SK-N-SH (cell line): ENCODE data around the gene WDR7. TPM values are rescaled to one million over a fixed set of nuclear protein-coding genes. Genes with fewer than 3 reads are reported as not detected.

Source experiments
- CTCF ChIA-PET: fragments of 300-600, 350-600 bp; formaldehyde crosslinking; extraction: SDS; loops from one replicate; lab custom pipeline; 2021; lab: Yijun Ruan, JAX
- POLR2A ChIA-PET: fragments of 350-600 bp; sonication (Branson Sonifier 250); formaldehyde crosslinking; extraction: SDS; loops from one replicate; lab custom pipeline; 2020; ENCODE audit warnings: antibody characterized with exemption, inconsistent platforms; lab: Yijun Ruan, JAX
- DNase-seq: peaks from one replicate; pipeline ENCODE4 v3.0.0; 2012
- H2AFZ ChIP-seq: fragments of 200-600 bp; sonication (generic); 2 replicates; pipeline ENCODE4 v1.8.1; 2016; ENCODE audit warnings: antibody characterized with exemption, mild to moderate bottlenecking, low read depth
- H3F3A ChIP-seq: fragments of 200-600 bp; sonication (generic); replicated peaks from 2 replicates; pipeline ENCODE3; 2016; ENCODE audit warnings: antibody characterized with exemption, mild to moderate bottlenecking; ENCODE audit not compliant: insufficient read depth
- H3K27ac ChIP-seq, 2 experiments: fragments of 200-500 bp in 1 of 2; fragments of 200-600 bp in 1 of 2; sonication (Bioruptor generic) in 1 of 2; sonication (generic), shearing (Covaris generic) in 1 of 2; 2 replicates each; pipeline versions ENCODE4 v1.5.1 to v1.6.1; 2014 to 2016; ENCODE audit warnings: low read depth in 2 of 2, inconsistent platforms in 1 of 2, low read length in 1 of 2, mild to moderate bottlenecking in 1 of 2, mixed read lengths in 1 of 2
- H3K27me3 ChIP-seq: fragments of 200-600 bp; sonication (generic), shearing (Covaris generic); 2 replicates; pipeline ENCODE4 v1.6.1; 2016; ENCODE audit warnings: mixed run types; ENCODE audit not compliant: insufficient read depth
- H3K36me3 ChIP-seq, 2 experiments: fragments of 200-500 bp in 1 of 2; fragments of 200-600 bp in 1 of 2; sonication (Bioruptor generic) in 1 of 2; sonication (generic) in 1 of 2; replicated peaks in 1 of 2; 2 replicates each; pipeline versions ENCODE3 to v1.5.1; 2014 to 2016; ENCODE audit warnings: low read length in 1 of 2, mild to moderate bottlenecking in 1 of 2; ENCODE audit not compliant: insufficient read depth in 2 of 2, control insufficient read depth in 1 of 2
- H3K4me1 ChIP-seq, 2 experiments: fragments of 200-500 bp in 1 of 2; fragments of 200-600 bp in 1 of 2; sonication (Bioruptor generic) in 1 of 2; sonication (generic), shearing (Covaris generic) in 1 of 2; 2 replicates each; pipeline versions ENCODE4 v1.5.1 to v1.6.1; 2014 to 2016; ENCODE audit warnings: low read depth in 1 of 2, low read length in 1 of 2, mixed run types in 1 of 2; ENCODE audit not compliant: insufficient read depth in 2 of 2, control insufficient read depth in 1 of 2
- H3K4me2 ChIP-seq: fragments of 200-600 bp; sonication (generic), shearing (Covaris generic); 2 replicates; pipeline ENCODE4 v1.6.1; 2017; ENCODE audit warnings: mixed run types
- H3K4me3 ChIP-seq, 2 experiments: fragments of 200-500 bp in 1 of 2; fragments of 200-600 bp in 1 of 2; sonication (Bioruptor generic) in 1 of 2; sonication (generic), shearing (Covaris generic) in 1 of 2; 2 replicates each; pipeline versions ENCODE4 v1.5.1 to v1.8.1; 2014 to 2016; ENCODE audit warnings: low read depth in 2 of 2, inconsistent platforms in 1 of 2, low read length in 1 of 2, mild to moderate bottlenecking in 1 of 2, mixed read lengths in 1 of 2, moderate library complexity in 1 of 2
- H3K79me2 ChIP-seq: fragments of 200-600 bp; sonication (generic); 2 replicates; pipeline ENCODE4 v1.8.1; 2017; ENCODE audit warnings: mild to moderate bottlenecking; ENCODE audit not compliant: insufficient read depth
- H3K9ac ChIP-seq: fragments of 200-600 bp; sonication (generic); 2 replicates; pipeline ENCODE4 v1.6.1; 2017; ENCODE audit warnings: mixed run types
- H3K9me2 ChIP-seq: fragments of 200-600 bp; sonication (generic); 2 replicates; pipeline ENCODE4 v1.6.1; 2017; ENCODE audit warnings: mixed run types
- H3K9me3 ChIP-seq: fragments of 200-600 bp; sonication (generic); 2 replicates; pipeline ENCODE4 v1.6.1; 2017; ENCODE audit warnings: mixed run types, mild to moderate bottlenecking, moderate library complexity
- H4K20me1 ChIP-seq: fragments of 200-600 bp; sonication (generic); 2 replicates; pipeline ENCODE4 v1.6.1; 2017; ENCODE audit warnings: mild to moderate bottlenecking, mixed run types; ENCODE audit not compliant: insufficient read depth
- CHD2 ChIP-seq: fragments of 150-350 bp; IDR thresholded peaks from 2 replicates; pipeline ENCODE4 v1.6.1; 2018; ENCODE audit warnings: low read length; ENCODE audit not compliant: partially characterized antibody
- EZH2phosphoT487 ChIP-seq: fragments of 200-600 bp; sonication (generic); IDR thresholded peaks from 2 replicates; pipeline ENCODE4 v1.6.1; 2017; ENCODE audit warnings: low read depth, mixed run types, mild to moderate bottlenecking, antibody characterized with exemption, moderate library complexity, borderline replicate concordance
- GABPA ChIP-seq: IDR thresholded peaks from 2 replicates; pipeline ENCODE4 v1.4.0; 2012; ENCODE audit warnings: low read depth, mild to moderate bottlenecking
- JUND ChIP-seq: IDR thresholded peaks from 2 replicates; pipeline ENCODE4 v1.4.0; 2012
- MEF2A ChIP-seq: IDR thresholded peaks from 2 replicates; pipeline ENCODE4 v1.4.0; 2012; ENCODE audit warnings: low read depth, borderline replicate concordance
- NFIC ChIP-seq: IDR thresholded peaks from 2 replicates; pipeline ENCODE4 v1.4.0; 2012; ENCODE audit warnings: borderline replicate concordance
- RFX5 ChIP-seq: IDR thresholded peaks from 2 replicates; pipeline ENCODE4 v1.6.1; 2012; ENCODE audit warnings: mild to moderate bottlenecking, improper control_type of control experiment, low read length
- SMC3 ChIP-seq: IDR thresholded peaks from 2 replicates; pipeline ENCODE4 v1.6.1; 2012; ENCODE audit warnings: low read depth, low read length, improper control_type of control experiment
- TAF1 ChIP-seq: IDR thresholded peaks from 2 replicates; pipeline ENCODE4 v1.6.1; 2012; ENCODE audit warnings: low read depth, mild to moderate bottlenecking, low read length, moderate library complexity, borderline replicate concordance
- TCF12 ChIP-seq: IDR thresholded peaks from 2 replicates; pipeline ENCODE4 v1.4.0; 2012
- TEAD4 ChIP-seq: IDR thresholded peaks from 2 replicates; pipeline ENCODE4 v1.4.0; 2012; ENCODE audit warnings: mild to moderate bottlenecking, borderline replicate concordance; ENCODE audit not compliant: insufficient read depth
- WGBS: methylation state at CpG from one replicate; pipeline ENCODE4 v1.1.6; 2017; ENCODE audit warnings: low lambda C conversion rate; 5-methylcytosine and 5-hydroxymethylcytosine counted together
- polyA plus RNA-seq, 3 experiments: library from polyadenylated mRNA; depleted of rRNA; stranded (reverse); fragments of >200 nt; gene quantifications; 2 replicates each; pipeline ENCODE4 v1.2.3, GENCODE V29; 2012
- TF ChIP-seq, protein P1 (sequence below): fragments of 150-350 bp; IDR thresholded peaks from 2 replicates; pipeline ENCODE4 v1.6.1; 2017; ENCODE audit warnings: antibody characterized with exemption, low read length, low read depth, borderline replicate concordance
- TF ChIP-seq, protein P2 (sequence below): IDR thresholded peaks from 2 replicates; pipeline ENCODE4; 2012
- TF ChIP-seq, protein P3 (sequence below): IDR thresholded peaks from 2 replicates; pipeline ENCODE4 v1.4.0; 2012; ENCODE audit warnings: low read depth, borderline replicate concordance
- TF ChIP-seq, protein P4 (sequence below): fragments of 150-350 bp; IDR thresholded peaks from 2 replicates; pipeline ENCODE4 v1.6.1; 2016; ENCODE audit warnings: mild to moderate bottlenecking, low read depth, low read length

Gene WDR7
- polyA plus RNA-seq, 1 of the 3 experiments (the other 2 are of a cell fraction): 4.1 TPM

DNA sequence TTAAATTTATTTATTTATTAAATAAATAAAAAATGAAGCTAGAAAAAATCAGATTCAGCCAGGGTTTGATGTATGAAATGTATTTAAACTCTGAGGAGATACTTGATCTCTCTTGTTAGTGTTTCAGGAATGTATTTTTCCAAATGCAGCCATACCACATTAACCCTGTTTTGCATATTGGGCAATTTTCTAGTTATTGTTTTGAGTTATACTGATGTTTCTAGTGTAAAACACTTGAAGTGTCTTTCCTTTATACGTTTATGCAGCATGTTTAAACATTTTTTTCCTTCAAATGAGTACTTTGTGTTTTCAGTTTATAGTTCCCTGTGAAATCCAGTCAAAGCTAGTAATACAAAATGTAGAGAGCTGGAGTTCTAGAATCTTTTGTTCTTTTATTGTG is 69.9 kb downstream of the WDR7 start:
- no peak for DNase-seq
- TF ChIP-seq, protein P1, sequence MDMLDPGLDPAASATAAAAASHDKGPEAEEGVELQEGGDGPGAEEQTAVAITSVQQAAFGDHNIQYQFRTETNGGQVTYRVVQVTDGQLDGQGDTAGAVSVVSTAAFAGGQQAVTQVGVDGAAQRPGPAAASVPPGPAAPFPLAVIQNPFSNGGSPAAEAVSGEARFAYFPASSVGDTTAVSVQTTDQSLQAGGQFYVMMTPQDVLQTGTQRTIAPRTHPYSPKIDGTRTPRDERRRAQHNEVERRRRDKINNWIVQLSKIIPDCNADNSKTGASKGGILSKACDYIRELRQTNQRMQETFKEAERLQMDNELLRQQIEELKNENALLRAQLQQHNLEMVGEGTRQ: no peak
- no peak for TF ChIP-seq SMC3
- TF ChIP-seq, protein P2, sequence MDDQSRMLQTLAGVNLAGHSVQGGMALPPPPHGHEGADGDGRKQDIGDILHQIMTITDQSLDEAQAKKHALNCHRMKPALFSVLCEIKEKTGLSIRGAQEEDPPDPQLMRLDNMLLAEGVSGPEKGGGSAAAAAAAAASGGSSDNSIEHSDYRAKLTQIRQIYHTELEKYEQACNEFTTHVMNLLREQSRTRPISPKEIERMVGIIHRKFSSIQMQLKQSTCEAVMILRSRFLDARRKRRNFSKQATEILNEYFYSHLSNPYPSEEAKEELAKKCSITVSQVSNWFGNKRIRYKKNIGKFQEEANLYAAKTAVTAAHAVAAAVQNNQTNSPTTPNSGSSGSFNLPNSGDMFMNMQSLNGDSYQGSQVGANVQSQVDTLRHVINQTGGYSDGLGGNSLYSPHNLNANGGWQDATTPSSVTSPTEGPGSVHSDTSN: no peak
- no peak for TF ChIP-seq TCF12
- TF ChIP-seq JUND: no peak
- TF ChIP-seq GABPA: no peak
- TF ChIP-seq, protein P3, sequence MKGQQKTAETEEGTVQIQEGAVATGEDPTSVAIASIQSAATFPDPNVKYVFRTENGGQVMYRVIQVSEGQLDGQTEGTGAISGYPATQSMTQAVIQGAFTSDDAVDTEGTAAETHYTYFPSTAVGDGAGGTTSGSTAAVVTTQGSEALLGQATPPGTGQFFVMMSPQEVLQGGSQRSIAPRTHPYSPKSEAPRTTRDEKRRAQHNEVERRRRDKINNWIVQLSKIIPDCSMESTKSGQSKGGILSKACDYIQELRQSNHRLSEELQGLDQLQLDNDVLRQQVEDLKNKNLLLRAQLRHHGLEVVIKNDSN: no peak
- TF ChIP-seq CHD2: no peak
- TF ChIP-seq, protein P4, sequence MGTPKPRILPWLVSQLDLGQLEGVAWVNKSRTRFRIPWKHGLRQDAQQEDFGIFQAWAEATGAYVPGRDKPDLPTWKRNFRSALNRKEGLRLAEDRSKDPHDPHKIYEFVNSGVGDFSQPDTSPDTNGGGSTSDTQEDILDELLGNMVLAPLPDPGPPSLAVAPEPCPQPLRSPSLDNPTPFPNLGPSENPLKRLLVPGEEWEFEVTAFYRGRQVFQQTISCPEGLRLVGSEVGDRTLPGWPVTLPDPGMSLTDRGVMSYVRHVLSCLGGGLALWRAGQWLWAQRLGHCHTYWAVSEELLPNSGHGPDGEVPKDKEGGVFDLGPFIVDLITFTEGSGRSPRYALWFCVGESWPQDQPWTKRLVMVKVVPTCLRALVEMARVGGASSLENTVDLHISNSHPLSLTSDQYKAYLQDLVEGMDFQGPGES: no peak
- TF ChIP-seq NFIC: no peak
- TF ChIP-seq TEAD4: no peak
- TF ChIP-seq RFX5: no peak
- TF ChIP-seq, all 33 proteins: peak for 0
- CTCF ChIA-PET: interaction anchor here (0.7 to 1.6 kb wide), 4 partner anchors 9 to 841 kb away, joined by 3 to 5 read pairs (median 4); no protein-coding TSS in a partner anchor

DNA sequence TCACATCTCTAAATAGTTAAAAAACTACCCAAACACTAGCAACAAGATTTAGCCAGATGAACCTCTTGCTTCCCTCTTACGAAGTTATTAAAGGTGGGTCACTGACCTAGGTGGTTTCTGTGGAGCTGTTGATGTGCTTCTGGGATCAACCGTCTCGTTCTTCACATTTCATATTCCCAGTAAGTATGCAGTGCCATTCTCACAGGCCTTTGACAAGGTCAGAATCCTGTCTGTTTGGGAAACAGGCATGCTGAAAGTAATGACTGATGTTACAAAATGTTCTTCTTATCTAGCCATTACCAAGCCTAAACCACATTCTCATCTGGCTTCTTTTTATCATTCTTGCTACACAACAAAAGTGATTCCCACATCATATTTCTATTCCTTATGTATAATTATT is 70.3 kb downstream of the WDR7 start:
- H3K27me3 ChIP-seq: no peaks in the 10 kb centered on the region
- no peak overlapping the region for H3K4me3 ChIP-seq
- ChIA-PET CTCF (interaction anchor here (0.7 to 1.6 kb wide), 3 partner anchors 10 to 718 kb away, joined by 3 to 5 read pairs (median 4); no protein-coding TSS in a partner anchor), POLR2A (no interaction called here)
- H3K9me2 ChIP-seq: no peaks in the 10 kb centered on the region
- no peak overlapping the region for H3K4me2 ChIP-seq
- no peaks in the 10 kb centered on the region for H3K9me3 ChIP-seq
- H2AFZ ChIP-seq: no peak overlapping the region
- no peak for DNase-seq
- no peaks in the 10 kb centered on the region for H3K79me2 ChIP-seq
- no peaks in the 10 kb centered on the region for H3F3A ChIP-seq
- H4K20me1 ChIP-seq: no peaks in the 10 kb centered on the region
- no peak overlapping the region for H3K27ac ChIP-seq
- TF ChIP-seq EZH2phosphoT487: no peak
- TF ChIP-seq MEF2A: no peak
- no peak for TF ChIP-seq TAF1
- H3K4me1 ChIP-seq: no peaks in the 10 kb centered on the region; a peak in 1 of 4 replicates
- H3K36me3 ChIP-seq: peaks cover 4% of the 10 kb centered on the region in 2 experiments
- H3K9ac ChIP-seq: no peak overlapping the region
- 91% methylated on average over 3 of the region's 3 CpGs for WGBS

More for the DNA sequence above, 69.9 kb downstream of the WDR7 start:
- no peak overlapping the region for H3K4me3 ChIP-seq
- peaks cover 4% of the 10 kb centered on the region in 2 experiments for H3K36me3 ChIP-seq
- H3F3A ChIP-seq: no peaks in the 10 kb centered on the region
- no peaks in the 10 kb centered on the region for H3K9me3 ChIP-seq
- no peak overlapping the region for H3K9ac ChIP-seq
- no peak overlapping the region for H3K27ac ChIP-seq
- H3K27me3 ChIP-seq: no peaks in the 10 kb centered on the region
- H3K79me2 ChIP-seq: no peaks in the 10 kb centered on the region
- no peak overlapping the region for H2AFZ ChIP-seq
- WGBS: 57% methylated on average over 1 of the region's 1 CpG
- POLR2A ChIA-PET: no interaction called here
- no peaks in the 10 kb centered on the region; a peak in 1 of 4 replicates for H3K4me1 ChIP-seq
- H4K20me1 ChIP-seq: no peaks in the 10 kb centered on the region
- H3K4me2 ChIP-seq: no peak overlapping the region
- H3K9me2 ChIP-seq: no peaks in the 10 kb centered on the region
